Smooth muscle cell (in vitro differentiated cells): ENCODE results near the gene MACF1. TPM values are rescaled to one million over a fixed set of nuclear protein-coding genes. Genes with fewer than 3 reads are reported as not detected.

Source experiments
- DNase-seq: peaks from one replicate; lab custom pipeline; 2025; ENCODE audit not compliant: unreplicated experiment; lab: John Stamatoyannopoulos, UW
- H2AFZ ChIP-seq: fragments of 200-600 bp; sonication (generic); 2 replicates; pipeline ENCODE4 v1.6.0; 2016; ENCODE audit warnings: antibody characterized with exemption, low read depth, mild to moderate bottlenecking
- H3F3A ChIP-seq: fragments of 200-600 bp; sonication (generic); 2 replicates; pipeline ENCODE4 v1.6.0; 2017; ENCODE audit warnings: antibody characterized with exemption, low read depth
- H3K27ac ChIP-seq: fragments of 200-600 bp; sonication (generic); 2 replicates; pipeline ENCODE4 v1.5.1; 2016; ENCODE audit warnings: low read depth, mild to moderate bottlenecking
- H3K27me3 ChIP-seq: fragments of 200-600 bp; sonication (generic); 2 replicates; pipeline ENCODE4 v1.6.1; 2016; ENCODE audit warnings: low read depth, mild to moderate bottlenecking
- H3K36me3 ChIP-seq: fragments of 200-600 bp; sonication (generic); 2 replicates; pipeline ENCODE4 v1.5.1; 2016; ENCODE audit warnings: low read depth
- H3K4me1 ChIP-seq: fragments of 200-600 bp; sonication (generic); 2 replicates; pipeline ENCODE4 v1.5.1; 2016; ENCODE audit warnings: low read depth
- H3K4me2 ChIP-seq: fragments of 200-600 bp; sonication (generic); 2 replicates; pipeline ENCODE4 v1.6.0; 2016; ENCODE audit warnings: mild to moderate bottlenecking
- H3K4me3 ChIP-seq: fragments of 200-600 bp; sonication (generic); 2 replicates; pipeline ENCODE4 v1.5.1; 2016; ENCODE audit warnings: mild to moderate bottlenecking
- H3K79me2 ChIP-seq: fragments of 200-600 bp; sonication (generic); 2 replicates; pipeline ENCODE4 v1.6.0; 2016; ENCODE audit warnings: low read depth, mild to moderate bottlenecking
- H3K9ac ChIP-seq: fragments of 200-600 bp; sonication (generic); 2 replicates; pipeline ENCODE4 v1.6.0; 2016; ENCODE audit warnings: low read depth
- H3K9me3 ChIP-seq: fragments of 200-600 bp; sonication (generic); replicated peaks from 2 replicates; pipeline ENCODE4 v1.5.1; 2016; ENCODE audit warnings: low read depth
- H4K20me1 ChIP-seq: fragments of 200-600 bp; sonication (generic); 2 replicates; pipeline ENCODE4 v1.6.0; 2016; ENCODE audit warnings: low read depth
- WGBS: methylation state at CpG from one replicate; pipeline ENCODE4 v1.1.7; 2016; ENCODE audit warnings: low lambda C conversion rate; 5-methylcytosine and 5-hydroxymethylcytosine counted together
- polyA plus RNA-seq: library from polyadenylated mRNA; unstranded; fragments of >200 nt; fragmentation: Nextera tagmentation; extraction: Ambion mirVana; gene quantifications from 2 replicates; pipeline ENCODE4 v1.2.1, GENCODE V29; 2016
- total RNA-seq: library from RNA; depleted of rRNA; stranded (reverse); fragments of >200 nt; gene quantifications from 2 replicates; pipeline ENCODE4 v1.2.3, GENCODE V29; 2014
- TF ChIP-seq, protein P1 (sequence below): fragments of 200-600 bp; sonication (generic); IDR thresholded peaks from 2 replicates; pipeline ENCODE4 v1.5.1; 2017; ENCODE audit warnings: borderline replicate concordance, mild to moderate bottlenecking, antibody characterized with exemption; ENCODE audit not compliant: insufficient read depth, poor library complexity, severe bottlenecking

Gene MACF1
- total and polyA plus RNA-seq, 2 experiments from 2014 or later: 36.9 to 195 TPM

DNA sequence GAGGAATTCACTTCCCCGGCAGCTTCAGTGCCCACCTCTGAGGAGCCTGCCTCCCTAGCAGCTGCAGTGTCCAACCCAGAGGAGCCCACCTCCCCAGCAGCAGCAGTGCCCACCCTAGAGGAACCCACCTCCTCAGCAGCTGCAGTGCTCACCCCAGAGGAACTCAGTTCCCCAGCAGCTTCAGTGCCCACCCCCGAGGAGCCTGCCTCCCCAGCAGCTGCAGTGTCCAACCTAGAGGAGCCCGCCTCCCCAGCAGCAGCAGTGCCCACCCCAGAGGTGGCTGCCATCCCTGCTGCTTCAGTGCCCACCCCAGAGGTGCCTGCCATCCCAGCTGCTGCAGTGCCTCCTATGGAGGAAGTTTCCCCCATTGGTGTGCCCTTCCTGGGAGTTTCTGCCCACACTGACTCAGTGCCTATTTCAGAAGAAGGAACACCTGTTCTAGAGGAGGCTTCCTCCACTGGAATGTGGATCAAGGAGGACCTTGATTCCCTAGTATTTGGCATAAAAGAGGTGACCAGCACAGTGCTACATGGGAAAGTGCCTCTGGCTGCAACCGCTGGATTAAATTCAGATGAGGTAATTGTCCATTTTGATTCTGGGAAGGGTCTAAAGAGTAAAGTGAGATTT, 209.5 kb downstream of the MACF1 start:
- Histone ChIP-seq H2AFZ (no peak overlapping the region), H3K4me2 (peak overlapping the region; percentile 41), H3K36me3 (no peaks in the 10 kb centered on the region), H3K4me1 (peaks cover 29% of the 10 kb centered on the region), H3K27ac (no peak overlapping the region), H3K9ac (no peak overlapping the region), H3K79me2 (peaks cover 78% of the 10 kb centered on the region), H3K9me3 (no peaks in the 10 kb centered on the region), H3F3A (peaks cover 7% of the 10 kb centered on the region), H4K20me1 (peaks cover 92% of the 10 kb centered on the region), H3K27me3 (no peaks in the 10 kb centered on the region), H3K4me3 (no peak overlapping the region)
- WGBS: 100% methylated on average over 4 of the region's 4 CpGs
- no peak for DNase-seq
- TF ChIP-seq, protein P1, sequence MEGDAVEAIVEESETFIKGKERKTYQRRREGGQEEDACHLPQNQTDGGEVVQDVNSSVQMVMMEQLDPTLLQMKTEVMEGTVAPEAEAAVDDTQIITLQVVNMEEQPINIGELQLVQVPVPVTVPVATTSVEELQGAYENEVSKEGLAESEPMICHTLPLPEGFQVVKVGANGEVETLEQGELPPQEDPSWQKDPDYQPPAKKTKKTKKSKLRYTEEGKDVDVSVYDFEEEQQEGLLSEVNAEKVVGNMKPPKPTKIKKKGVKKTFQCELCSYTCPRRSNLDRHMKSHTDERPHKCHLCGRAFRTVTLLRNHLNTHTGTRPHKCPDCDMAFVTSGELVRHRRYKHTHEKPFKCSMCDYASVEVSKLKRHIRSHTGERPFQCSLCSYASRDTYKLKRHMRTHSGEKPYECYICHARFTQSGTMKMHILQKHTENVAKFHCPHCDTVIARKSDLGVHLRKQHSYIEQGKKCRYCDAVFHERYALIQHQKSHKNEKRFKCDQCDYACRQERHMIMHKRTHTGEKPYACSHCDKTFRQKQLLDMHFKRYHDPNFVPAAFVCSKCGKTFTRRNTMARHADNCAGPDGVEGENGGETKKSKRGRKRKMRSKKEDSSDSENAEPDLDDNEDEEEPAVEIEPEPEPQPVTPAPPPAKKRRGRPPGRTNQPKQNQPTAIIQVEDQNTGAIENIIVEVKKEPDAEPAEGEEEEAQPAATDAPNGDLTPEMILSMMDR: no peak

DNA sequence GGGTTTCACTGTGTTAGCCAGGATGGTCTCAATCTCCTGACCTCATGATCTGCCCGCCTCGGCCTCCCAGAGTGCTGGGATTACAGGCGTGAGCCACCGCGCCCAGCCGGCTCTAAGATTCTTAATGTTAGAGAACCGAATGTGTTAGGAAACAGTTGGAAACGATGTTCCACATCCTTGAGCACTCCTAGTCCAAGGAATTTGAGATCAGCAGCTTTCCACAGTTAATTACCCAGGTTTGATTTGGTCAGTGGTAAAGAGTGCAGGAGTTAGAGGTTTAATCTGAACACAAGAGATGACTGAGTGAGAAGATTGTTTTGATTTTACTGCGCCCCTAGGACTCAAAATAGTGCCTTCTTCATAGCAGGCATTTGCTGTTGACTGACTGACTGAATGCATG, 211.1 kb downstream of the MACF1 start:
- WGBS: 94% methylated on average over 9 of the region's 9 CpGs
- Histone ChIP-seq H3K4me1 (peaks cover 26% of the 10 kb centered on the region), H3K4me2 (no peak overlapping the region), H3K27me3 (no peaks in the 10 kb centered on the region), H3K36me3 (no peaks in the 10 kb centered on the region), H2AFZ (no peak overlapping the region), H4K20me1 (peaks cover 92% of the 10 kb centered on the region), H3K79me2 (peaks cover 84% of the 10 kb centered on the region), H3K27ac (no peak overlapping the region), H3F3A (peaks cover 7% of the 10 kb centered on the region), H3K9ac (no peak overlapping the region), H3K9me3 (no peaks in the 10 kb centered on the region), H3K4me3 (no peak overlapping the region)
- no peak for DNase-seq
- TF ChIP-seq, protein P1: no peak

DNA sequence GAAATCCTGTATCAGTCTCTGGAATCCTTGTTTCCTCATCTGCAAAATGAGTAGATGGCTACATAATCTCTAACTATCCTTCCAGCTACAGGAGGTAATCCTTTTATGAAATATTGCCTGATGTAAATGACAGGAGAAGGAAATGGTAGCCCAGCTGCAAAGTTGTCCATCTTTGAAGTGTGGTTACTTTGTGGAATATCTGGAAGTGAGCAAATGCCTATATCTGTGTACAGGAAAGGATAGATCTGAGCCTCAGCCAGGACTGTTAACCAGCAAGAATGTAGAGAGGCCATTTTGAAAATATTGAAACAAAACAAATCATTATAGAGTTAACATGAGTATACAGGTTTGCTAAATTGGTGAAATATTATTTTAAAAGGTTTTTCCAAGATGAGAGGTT, 212.1 kb downstream of the MACF1 start:
- TF ChIP-seq, protein P1: no peak
- H3K27me3 ChIP-seq: no peaks in the 10 kb centered on the region
- peaks cover 22% of the 10 kb centered on the region for H3K4me1 ChIP-seq
- H3K4me2 ChIP-seq: no peak overlapping the region
- H3K27ac ChIP-seq: no peak overlapping the region
- H3K79me2 ChIP-seq: peaks cover 79% of the 10 kb centered on the region
- peaks cover 7% of the 10 kb centered on the region for H3F3A ChIP-seq
- H3K9me3 ChIP-seq: no peaks in the 10 kb centered on the region
- peaks cover 92% of the 10 kb centered on the region for H4K20me1 ChIP-seq
- H3K36me3 ChIP-seq: no peaks in the 10 kb centered on the region
- DNase-seq: no peak
- H3K4me3 ChIP-seq: no peak overlapping the region
- no peak overlapping the region for H2AFZ ChIP-seq
- H3K9ac ChIP-seq: no peak overlapping the region

DNA sequence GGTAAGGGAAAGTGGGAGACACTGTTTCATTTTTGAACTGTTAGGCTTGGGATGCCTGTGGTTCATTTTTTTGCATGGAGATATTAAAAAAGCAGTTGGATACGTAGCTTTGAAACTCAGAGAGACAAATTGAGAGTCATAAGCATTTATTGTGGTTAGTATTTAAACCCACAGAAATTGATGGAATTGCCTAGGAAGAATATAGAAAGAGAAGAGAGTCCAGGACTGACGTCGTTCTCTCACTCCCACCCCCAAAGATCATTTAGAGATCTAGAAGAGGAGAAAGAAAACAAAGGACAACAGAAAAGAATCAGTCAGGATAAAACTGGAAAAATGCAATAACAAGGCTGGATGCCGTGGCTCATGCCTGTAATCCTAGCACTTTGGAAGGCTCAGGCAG, 213.7 kb downstream of the MACF1 start:
- H3K4me1 ChIP-seq: peaks cover 14% of the 10 kb centered on the region
- peaks cover 87% of the 10 kb centered on the region for H4K20me1 ChIP-seq
- H3K27me3 ChIP-seq: no peaks in the 10 kb centered on the region
- peaks cover 79% of the 10 kb centered on the region for H3K79me2 ChIP-seq
- no peak overlapping the region for H3K9ac ChIP-seq
- no peak overlapping the region for H3K27ac ChIP-seq
- no peak overlapping the region for H2AFZ ChIP-seq
- no peak for DNase-seq
- TF ChIP-seq, protein P1: no peak
- H3K9me3 ChIP-seq: no peaks in the 10 kb centered on the region
- peaks cover 7% of the 10 kb centered on the region for H3F3A ChIP-seq
- H3K4me2 ChIP-seq: no peak overlapping the region
- 61% methylated on average over 4 of the region's 4 CpGs for WGBS
- no peak overlapping the region for H3K4me3 ChIP-seq
- peaks cover 6% of the 10 kb centered on the region for H3K36me3 ChIP-seq
